SK-N-MC (cell line): ENCODE measurements around the gene UGT1A6.

ENCODE experiments used
- DNase-seq: peaks from one replicate; pipeline ENCODE4 v3.0.0-alpha.2; 2011; ENCODE audit warnings: low read depth, low spot score
- H3K27ac ChIP-seq: fragments of 200-600 bp; sonication (generic); 2 replicates; pipeline ENCODE4 v1.5.1; 2016; ENCODE audit warnings: mixed run types
- H3K36me3 ChIP-seq: fragments of 200-600 bp; sonication (generic); 2 replicates; pipeline ENCODE4 v1.6.1; 2017; ENCODE audit warnings: antibody characterized with exemption, low read length, mixed read lengths; ENCODE audit not compliant: insufficient read depth
- H3K4me3 ChIP-seq: fragments of 200-600 bp; sonication (generic); 2 replicates; pipeline ENCODE4 v1.5.1; 2016
- H3K9ac ChIP-seq: fragments of 200-600 bp; sonication (generic); 2 replicates; pipeline ENCODE4 v1.8.0; 2017; ENCODE audit warnings: mixed run types, mixed read lengths; ENCODE audit not compliant: insufficient read length
- H3K9me3 ChIP-seq: fragments of 200-600 bp; sonication (generic); 2 replicates; pipeline ENCODE4 v1.6.1; 2017; ENCODE audit warnings: low read depth, mild to moderate bottlenecking, antibody characterized with exemption, low read length, moderate library complexity, mixed read lengths
- EZH2 ChIP-seq: fragments of 200-600 bp; sonication (generic); IDR thresholded peaks from one replicate; pipeline ENCODE4 v1.6.1; 2017; ENCODE audit warnings: antibody characterized with exemption
- FOXP2 ChIP-seq: optimal IDR thresholded peaks from 2 replicates; pipeline ENCODE3; 2011; ENCODE audit warnings: mild to moderate bottlenecking, moderate library complexity; ENCODE audit not compliant: insufficient read depth; ENCODE audit errors: extremely low read length, control extremely low read depth
- POLR2AphosphoS5 ChIP-seq: IDR thresholded peaks from 2 replicates; pipeline ENCODE4 v1.6.1; 2012; ENCODE audit warnings: mild to moderate bottlenecking, low read depth, low read length, borderline replicate concordance

UGT1A6 gene

DNA sequence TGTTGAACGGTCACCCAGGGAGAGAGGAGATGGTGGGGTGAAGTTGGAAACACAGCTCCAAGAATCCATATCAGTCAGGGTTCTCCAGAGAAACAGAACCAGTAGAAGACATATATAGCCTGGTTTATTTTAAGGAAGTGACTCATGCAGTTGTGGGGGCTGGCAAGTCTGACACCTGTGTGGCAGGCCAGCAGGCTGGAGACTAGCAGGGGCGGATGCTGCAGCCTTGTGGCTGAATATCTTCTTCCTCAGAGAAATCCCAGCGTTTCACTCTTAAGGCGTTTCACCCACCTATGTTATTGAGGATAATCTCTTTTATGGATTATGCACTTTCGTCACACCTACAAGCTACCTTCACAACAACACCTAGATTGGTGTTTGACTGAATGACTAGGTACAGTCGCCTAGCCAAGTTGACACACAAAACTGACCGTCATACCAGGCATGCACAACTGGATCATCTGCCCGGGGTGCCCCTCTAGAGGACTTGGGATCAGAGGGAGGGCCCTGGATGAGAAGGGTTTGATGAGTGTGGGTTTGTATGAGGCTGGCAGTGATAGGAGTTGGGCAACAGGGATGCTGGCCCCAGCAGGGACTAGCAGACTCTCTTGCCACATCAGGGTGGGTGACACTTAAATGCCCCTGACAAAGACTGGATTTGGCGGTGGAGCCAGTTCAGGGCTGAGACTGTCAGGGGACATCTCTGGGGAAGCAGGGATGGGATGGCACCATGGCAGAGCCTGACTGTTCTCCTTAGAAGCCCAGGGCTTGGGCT is 108.9 kb downstream of the UGT1A6 start:
- Histone ChIP-seq H3K27ac (no peak overlapping the region), H3K9ac (no peak overlapping the region), H3K9me3 (no peaks in the 10 kb centered on the region), H3K36me3 (no peaks in the 10 kb centered on the region; the same call in 1 of the 2 replicates), H3K4me3 (no peak overlapping the region)
- TF ChIP-seq POLR2AphosphoS5 (no peak), EZH2 (no peak), FOXP2 (no peak)
- no peak for DNase-seq

DNA sequence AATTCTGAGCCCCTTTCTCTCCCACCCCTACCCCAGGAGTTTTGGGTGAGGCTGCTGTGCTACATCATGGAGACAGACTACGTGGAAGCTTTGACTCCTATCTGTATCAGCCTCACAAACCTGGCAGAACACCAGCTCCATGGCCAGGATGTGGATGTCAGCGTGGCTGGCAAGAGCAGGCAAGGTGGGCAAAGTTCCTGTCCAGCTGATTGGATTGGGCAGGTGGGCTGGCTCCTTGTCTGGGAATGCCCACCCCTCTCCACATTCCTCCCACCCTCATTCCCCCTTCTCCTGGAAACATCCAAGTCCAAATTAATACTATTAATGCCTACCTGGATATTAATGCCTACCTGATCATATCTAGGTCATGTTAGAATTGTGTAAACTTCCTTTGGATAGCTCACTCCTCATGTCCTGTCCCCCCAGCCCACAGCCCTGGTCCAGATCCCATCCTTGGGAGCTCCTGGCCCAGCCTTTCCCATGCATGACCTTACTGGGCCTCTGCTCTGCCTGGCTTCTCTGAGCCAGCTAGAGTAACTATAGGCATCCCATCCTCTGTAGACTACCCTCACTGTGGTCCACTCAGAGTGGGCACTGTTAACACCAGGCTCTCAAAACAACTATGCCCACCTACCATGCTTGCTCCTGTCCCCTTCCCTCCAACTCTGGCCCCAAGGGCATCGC is 109.6 kb downstream of the UGT1A6 start:
- Histone ChIP-seq H3K27ac (no peak overlapping the region), H3K4me3 (no peak overlapping the region), H3K9me3 (no peaks in the 10 kb centered on the region), H3K9ac (no peak overlapping the region), H3K36me3 (no peaks in the 10 kb centered on the region; the same call in 1 of the 2 replicates)
- TF ChIP-seq EZH2 = no peak
- no peak for TF ChIP-seq FOXP2
- TF ChIP-seq POLR2AphosphoS5 = no peak
- no peak for DNase-seq

DNA sequence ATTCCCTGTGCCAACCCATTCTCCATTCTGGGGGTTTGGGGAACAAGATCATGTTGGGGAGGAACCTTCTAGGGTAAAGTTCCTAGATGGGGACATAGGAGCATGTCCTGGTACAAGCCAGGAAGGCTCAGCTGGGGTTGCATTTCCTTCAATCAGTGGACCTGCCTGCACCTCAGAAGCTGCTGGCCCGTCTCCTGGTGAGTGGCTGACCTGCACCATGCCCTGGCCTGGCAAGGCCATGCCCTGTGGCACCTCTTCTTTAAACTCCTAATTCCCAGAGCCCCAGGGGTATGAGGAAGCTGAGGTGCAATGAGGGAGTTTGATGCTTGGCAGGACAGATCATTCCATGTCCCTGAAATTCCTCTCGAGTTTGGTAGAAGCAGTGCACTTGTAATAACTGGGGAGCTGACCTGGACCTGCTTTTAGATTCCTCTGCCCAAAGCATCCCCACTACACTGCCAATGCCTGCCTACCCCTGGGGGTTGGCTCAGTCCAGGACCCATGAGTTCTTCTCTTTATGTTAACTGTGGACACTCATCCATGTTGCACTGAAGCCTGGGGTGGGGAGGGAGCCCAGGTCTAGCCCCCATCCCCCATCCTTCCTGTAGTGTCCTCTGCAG is 110.7 kb downstream of the UGT1A6 start:
- Histone ChIP-seq H3K36me3 (no peaks in the 10 kb centered on the region; the same call in 1 of the 2 replicates), H3K9ac (no peak overlapping the region), H3K4me3 (no peak overlapping the region), H3K27ac (no peak overlapping the region), H3K9me3 (no peaks in the 10 kb centered on the region)
- TF ChIP-seq EZH2 (no peak), FOXP2 (no peak), POLR2AphosphoS5 (no peak)
- DNase-seq = no peak

DNA sequence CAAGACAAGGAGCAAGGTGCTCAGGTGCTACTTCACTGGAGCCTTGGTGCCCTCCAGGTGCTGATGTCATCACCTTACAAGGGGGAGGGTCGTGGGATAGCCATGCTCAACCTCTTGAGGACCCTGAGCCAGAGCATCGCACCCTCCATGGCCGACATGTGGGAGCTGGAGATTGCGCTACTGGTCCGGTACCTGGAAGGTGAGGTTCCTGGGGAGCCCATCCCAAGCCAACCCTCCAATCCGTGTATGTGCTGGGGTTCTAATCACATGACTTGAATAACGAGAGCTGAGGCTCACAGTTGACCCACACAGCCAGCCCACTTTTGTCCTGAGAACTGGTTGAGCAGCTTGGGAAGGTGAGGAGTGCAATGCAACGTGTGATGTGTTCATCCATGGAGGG is 111.3 kb downstream of the UGT1A6 start:
- DNase-seq = no peak
- Histone ChIP-seq H3K9ac (no peak overlapping the region), H3K9me3 (no peaks in the 10 kb centered on the region), H3K27ac (no peak overlapping the region), H3K36me3 (no peaks in the 10 kb centered on the region; the same call in 1 of the 2 replicates), H3K4me3 (no peak overlapping the region)
- TF ChIP-seq EZH2 (no peak), FOXP2 (no peak), POLR2AphosphoS5 (no peak)

DNA sequence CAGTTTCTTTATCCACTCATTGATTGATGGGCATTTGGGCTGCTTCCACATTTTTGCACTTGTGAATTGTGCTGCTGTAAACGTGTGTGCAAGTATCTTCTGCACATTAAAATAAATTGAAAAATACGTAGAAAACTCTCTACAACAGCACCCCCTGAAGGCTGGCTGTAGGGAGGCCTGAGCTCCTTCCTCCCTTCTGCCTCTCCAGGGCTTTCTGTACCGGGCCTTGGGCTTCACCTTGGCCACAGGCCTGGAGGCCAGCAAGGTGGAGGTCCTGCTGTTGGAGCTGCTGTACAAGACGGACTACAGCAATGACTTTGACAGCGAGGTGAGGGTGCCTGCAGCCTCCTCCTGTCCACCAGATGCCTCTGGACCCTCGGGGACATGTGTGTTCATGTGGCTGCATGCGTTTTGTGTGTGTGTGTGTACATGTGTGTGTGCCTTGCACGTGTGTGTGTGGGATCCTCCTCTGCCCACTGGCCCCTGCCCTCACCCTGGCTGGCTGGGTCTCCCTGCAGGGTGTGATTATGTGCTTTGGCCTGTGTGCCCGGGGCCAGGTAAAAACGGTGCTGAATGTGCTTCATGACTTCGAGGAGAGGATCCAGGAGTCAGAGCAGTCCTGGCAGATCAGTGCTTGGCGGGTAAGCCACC is 114.7 kb downstream of the UGT1A6 start:
- Histone ChIP-seq H3K9me3 (no peaks in the 10 kb centered on the region), H3K9ac (no peak overlapping the region), H3K27ac (no peak overlapping the region), H3K36me3 (no peaks in the 10 kb centered on the region), H3K4me3 (no peak overlapping the region)
- DNase-seq = no peak
- TF ChIP-seq POLR2AphosphoS5 = peak; percentile 1; the same call in 1 of the 2 replicates
- TF ChIP-seq FOXP2 = no peak

DNA sequence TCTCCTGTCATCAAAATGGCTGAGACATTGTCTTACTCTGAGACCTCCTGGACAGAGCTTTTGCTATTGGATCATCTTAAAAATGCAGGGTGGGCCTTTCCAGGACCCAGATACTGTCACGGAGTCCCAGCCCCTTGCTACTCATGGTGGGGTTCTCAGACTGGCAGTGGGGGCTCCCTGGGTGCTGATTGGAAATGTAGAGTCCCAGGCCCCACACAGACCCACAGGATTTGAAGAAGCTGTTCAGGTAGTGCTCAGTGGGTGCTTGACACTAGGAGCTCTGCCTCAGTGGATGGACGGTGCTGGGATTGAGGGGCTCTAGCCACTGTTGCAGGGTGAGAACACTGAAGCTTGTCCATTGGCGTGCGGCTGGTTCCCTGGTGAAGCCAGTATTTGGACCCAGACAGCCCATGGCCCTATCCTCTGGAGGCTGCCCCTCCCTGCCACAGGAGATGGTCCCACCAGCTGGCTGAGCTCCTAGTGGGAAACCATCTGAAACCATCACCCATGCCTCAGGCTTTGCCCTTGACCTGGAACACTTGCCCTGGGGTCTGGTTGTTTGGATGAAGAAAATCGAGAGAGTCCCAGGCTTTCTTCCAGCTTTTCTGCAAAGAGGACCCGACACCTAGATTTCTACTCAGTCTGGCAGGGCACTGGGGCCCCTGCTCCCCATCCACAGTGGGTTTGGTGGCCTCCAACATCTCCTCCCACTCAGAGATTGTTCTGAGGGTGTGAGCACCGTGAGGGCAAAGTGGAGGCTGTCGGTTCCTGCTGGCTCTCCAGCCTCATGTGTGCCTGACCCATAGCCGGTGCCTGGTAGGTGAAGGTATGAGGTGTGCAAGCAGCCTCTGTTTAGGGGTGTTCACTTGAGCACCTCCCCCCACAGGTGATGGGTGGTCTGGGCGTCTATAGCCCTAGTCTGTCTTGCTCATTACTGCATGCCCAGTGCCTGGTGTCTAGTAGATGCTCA is 115.6 kb downstream of the UGT1A6 start:
- no peak overlapping the region for H3K9ac ChIP-seq
- no peak for DNase-seq
- TF ChIP-seq EZH2 (no peak), POLR2AphosphoS5 (no peak), FOXP2 (no peak)
- no peak overlapping the region for H3K4me3 ChIP-seq
- no peak overlapping the region for H3K27ac ChIP-seq
- no peaks in the 10 kb centered on the region for H3K36me3 ChIP-seq
- H3K9me3 ChIP-seq = no peaks in the 10 kb centered on the region

DNA sequence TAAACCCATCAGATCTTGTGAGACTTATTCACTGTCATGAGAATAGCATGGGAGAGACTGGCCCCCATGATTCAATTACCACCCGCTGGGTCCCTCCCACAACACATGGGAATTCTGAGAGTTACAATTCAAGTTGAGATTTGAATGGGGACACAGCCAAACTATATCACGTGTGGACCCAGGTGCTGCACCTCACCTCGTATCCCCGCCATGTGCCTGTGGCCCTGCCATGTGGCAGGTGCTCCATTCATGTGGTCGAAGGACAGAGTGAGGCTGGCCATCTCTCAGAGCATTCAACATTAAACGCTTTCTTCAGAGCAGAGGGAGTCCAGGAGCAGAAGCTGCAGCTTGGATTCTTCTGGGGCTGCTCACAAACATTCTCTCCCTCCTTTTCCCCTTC is 117.7 kb downstream of the UGT1A6 start:
- Histone ChIP-seq H3K4me3 (no peak overlapping the region), H3K36me3 (peaks cover 5% of the 10 kb centered on the region; the same call in 1 of the 2 replicates), H3K27ac (no peak overlapping the region), H3K9ac (no peak overlapping the region), H3K9me3 (no peaks in the 10 kb centered on the region)
- DNase-seq = no peak
- TF ChIP-seq POLR2AphosphoS5 (no peak), EZH2 (no peak), FOXP2 (no peak)
